HAP-1 (cell line): ENCODE results near the gene ITIH5.
A peak's percentile ranks its signal among the peaks of the same experiment; 100 is the strongest.
"Not testable (repeated sequence)": the region's sequence is repeated elsewhere in the genome, so short reads cannot be mapped to it uniquely, and the experiment has no call there.

Experiments
- DNase-seq, 2 experiments: peaks; one replicate each; pipeline ENCODE4 v3.0.0-alpha.2; 2016 to 2020; ENCODE audit warnings: low spot score in 2 of 2
- H3K27me3 ChIP-seq: fragments of 250-450 bp; sonication (Bioruptor Pico); 2 replicates; pipeline ENCODE4 v1.5.1; 2020; ENCODE audit warnings: low read depth, mild to moderate bottlenecking, moderate library complexity
- H3K36me3 ChIP-seq: fragments of 250-450 bp; sonication (Bioruptor Pico); replicated peaks from 2 replicates; pipeline ENCODE4 v1.5.1; 2020; ENCODE audit warnings: mild to moderate bottlenecking
- H3K4me1 ChIP-seq: fragments of 250-450 bp; sonication (Bioruptor Pico); 2 replicates; pipeline ENCODE4 v1.5.1; 2020; ENCODE audit warnings: mild to moderate bottlenecking
- H3K4me3 ChIP-seq: fragments of 250-450 bp; sonication (Bioruptor Pico); 2 replicates; pipeline ENCODE4 v1.5.1; 2020; ENCODE audit warnings: mild to moderate bottlenecking, moderate library complexity
- H3K9me3 ChIP-seq: fragments of 250-450 bp; sonication (Bioruptor Pico); 2 replicates; pipeline ENCODE4 v1.5.1; 2020; ENCODE audit warnings: mild to moderate bottlenecking, moderate library complexity
- in situ Hi-C: fragments of 300-500 bp; cut with MboI; formaldehyde crosslinking; loops from 3 replicates; pipeline ENCODE4 v1.14.3; 2020; ENCODE audit warnings: low sequenced_read_pairs, inconsistent platforms, mixed read lengths

The ITIH5 gene

GRCh38 chr10:7700577-7701125, 33.9 kb upstream of the ITIH5 start:
- DNase-seq, result no peak
- no peaks in the 10 kb centered on the region for H3K36me3 ChIP-seq
- in situ Hi-C loops, result no loop called here
- H3K27me3 ChIP-seq, result peaks cover 17% of the 10 kb centered on the region
- no peaks in the 10 kb centered on the region for H3K9me3 ChIP-seq
- no peak overlapping the region for H3K4me3 ChIP-seq
- H3K4me1 ChIP-seq, result no peaks in the 10 kb centered on the region

- H3K27me3 ChIP-seq, result peaks cover 4% of the 10 kb centered on the region; the same call in 1 of the 2 replicates
- H3K4me1 ChIP-seq, result no peaks in the 10 kb centered on the region
- H3K4me3 ChIP-seq, result no peak overlapping the region
- in situ Hi-C loops, result no loop called here
- H3K9me3 ChIP-seq, result 0 out of 2 replicates have a peak, but pooled peaks cover 3% of the 10 kb centered on the region
- no peak for DNase-seq
- H3K36me3 ChIP-seq, result no peaks in the 10 kb centered on the region
Measured at GRCh38 chr10:7697426-7697825, 30.7 kb upstream of the ITIH5 start.

- H3K27me3 ChIP-seq, result peaks cover 4% of the 10 kb centered on the region; the same call in 1 of the 2 replicates
- no peaks in the 10 kb centered on the region for H3K4me1 ChIP-seq
- no peak overlapping the region for H3K4me3 ChIP-seq
- in situ Hi-C loops, result no loop called here
- no peaks in the 10 kb centered on the region for H3K36me3 ChIP-seq
- DNase-seq, result no peak
- 0 out of 2 replicates have a peak, but pooled peaks cover 3% of the 10 kb centered on the region for H3K9me3 ChIP-seq
Measured at GRCh38 chr10:7696545-7696944, 29.8 kb upstream of the ITIH5 start.

- H3K4me3 ChIP-seq, DNase-seq, in situ Hi-C loops: not testable (repeated sequence)
Measured at GRCh38 chr10:7693194-7693593, 26.4 kb upstream of the ITIH5 start.

GRCh38 chr10:7692368-7692767, 25.6 kb upstream of the ITIH5 start:
- H3K27me3 ChIP-seq, in situ Hi-C loops, H3K9me3 ChIP-seq, H3K4me1 ChIP-seq, H3K36me3 ChIP-seq, H3K4me3 ChIP-seq, DNase-seq: not testable (repeated sequence)

More at GRCh38 chr10:7693194-7693593, 26.4 kb upstream of the ITIH5 start:
- H3K36me3 ChIP-seq, H3K27me3 ChIP-seq, H3K9me3 ChIP-seq, H3K4me1 ChIP-seq: not testable (repeated sequence)

- in situ Hi-C loops, result not testable (repeated sequence)
Measured at GRCh38 chr10:7690885-7691597, 24.3 kb upstream of the ITIH5 start.

GRCh38 chr10:7689591-7689990, 22.8 kb upstream of the ITIH5 start:
- Histone ChIP-seq H3K4me1 (peaks cover 4% of the 10 kb centered on the region; the same call in 1 of the 2 replicates), H3K9me3 (0 out of 2 replicates have a peak, but pooled peaks cover 3% of the 10 kb centered on the region), H3K4me3 (no peak overlapping the region), H3K36me3 (no peaks in the 10 kb centered on the region), H3K27me3 (no peaks in the 10 kb centered on the region)
- DNase-seq, result no peak
- in situ Hi-C loops, result loop anchor here (10.0 kb wide), 1 partner anchor 165 kb away; no protein-coding TSS in a partner anchor

More at GRCh38 chr10:7690885-7691597, 24.3 kb upstream of the ITIH5 start:
- not testable (repeated sequence) for H3K36me3 ChIP-seq, DNase-seq, H3K4me3 ChIP-seq, H3K4me1 ChIP-seq, H3K9me3 ChIP-seq, H3K27me3 ChIP-seq

- Histone ChIP-seq H3K4me1 (peaks cover 4% of the 10 kb centered on the region; the same call in 1 of the 2 replicates), H3K4me3 (no peak overlapping the region), H3K36me3 (no peaks in the 10 kb centered on the region), H3K9me3 (no peaks in the 10 kb centered on the region), H3K27me3 (peaks cover 3% of the 10 kb centered on the region; the same call in 1 of the 2 replicates)
- in situ Hi-C loops, result loop anchor here (10.0 kb wide), 1 partner anchor 163 kb away; no protein-coding TSS in a partner anchor
- DNase-seq, result peak; percentile 88 to 92
Measured at GRCh38 chr10:7687228-7687907, 20.6 kb upstream of the ITIH5 start.

GRCh38 chr10:7686351-7687171, 19.8 kb upstream of the ITIH5 start:
- peak; percentile 38 to 52 for DNase-seq
- H3K4me3 ChIP-seq, result no peak overlapping the region
- no peaks in the 10 kb centered on the region for H3K36me3 ChIP-seq
- no peaks in the 10 kb centered on the region for H3K9me3 ChIP-seq
- peaks cover 3% of the 10 kb centered on the region; the same call in 1 of the 2 replicates for H3K27me3 ChIP-seq
- in situ Hi-C loops, result loop anchor here (10.0 kb wide), 1 partner anchor 162 kb away; no protein-coding TSS in a partner anchor
- peaks cover 4% of the 10 kb centered on the region; the same call in 1 of the 2 replicates for H3K4me1 ChIP-seq

- not testable (repeated sequence) for H3K4me3 ChIP-seq, DNase-seq, H3K27me3 ChIP-seq, H3K4me1 ChIP-seq, H3K9me3 ChIP-seq, H3K36me3 ChIP-seq
- in situ Hi-C loops, result loop anchor here (10.0 kb wide), 1 partner anchor 155 kb away; no protein-coding TSS in a partner anchor
Measured at GRCh38 chr10:7680078-7680477, 13.3 kb upstream of the ITIH5 start.

GRCh38 chr10:7679256-7679655, 12.5 kb upstream of the ITIH5 start:
- in situ Hi-C loops, result no loop called here

GRCh38 chr10:7672341-7673134, 5.8 kb upstream of the ITIH5 start:
- Histone ChIP-seq H3K36me3 (no peaks in the 10 kb centered on the region), H3K27me3 (peaks cover 19% of the 10 kb centered on the region), H3K4me1 (peaks cover 6% of the 10 kb centered on the region; the same call in 1 of the 2 replicates), H3K4me3 (no peak overlapping the region), H3K9me3 (no peaks in the 10 kb centered on the region)
- in situ Hi-C loops, result no loop called here
- no peak for DNase-seq

More at GRCh38 chr10:7679256-7679655, 12.5 kb upstream of the ITIH5 start:
- H3K4me1 ChIP-seq, result no peaks in the 10 kb centered on the region
- H3K4me3 ChIP-seq, result no peak overlapping the region
- no peak for DNase-seq
- no peaks in the 10 kb centered on the region for H3K9me3 ChIP-seq
- H3K27me3 ChIP-seq, result peaks cover 7% of the 10 kb centered on the region
- H3K36me3 ChIP-seq, result no peaks in the 10 kb centered on the region
